Measurements from ENCODE around the gene PFDN4. TPM values are rescaled to one million over a fixed set of nuclear protein-coding genes. Genes with fewer than 3 reads are reported as not detected.
A peak's percentile ranks its signal among the peaks of the same experiment; 100 is the strongest.

Gene PFDN4, protein sequence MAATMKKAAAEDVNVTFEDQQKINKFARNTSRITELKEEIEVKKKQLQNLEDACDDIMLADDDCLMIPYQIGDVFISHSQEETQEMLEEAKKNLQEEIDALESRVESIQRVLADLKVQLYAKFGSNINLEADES
- total RNA-seq = 10 to 100 TPM; 16.5 to 48.8 TPM

DNA sequence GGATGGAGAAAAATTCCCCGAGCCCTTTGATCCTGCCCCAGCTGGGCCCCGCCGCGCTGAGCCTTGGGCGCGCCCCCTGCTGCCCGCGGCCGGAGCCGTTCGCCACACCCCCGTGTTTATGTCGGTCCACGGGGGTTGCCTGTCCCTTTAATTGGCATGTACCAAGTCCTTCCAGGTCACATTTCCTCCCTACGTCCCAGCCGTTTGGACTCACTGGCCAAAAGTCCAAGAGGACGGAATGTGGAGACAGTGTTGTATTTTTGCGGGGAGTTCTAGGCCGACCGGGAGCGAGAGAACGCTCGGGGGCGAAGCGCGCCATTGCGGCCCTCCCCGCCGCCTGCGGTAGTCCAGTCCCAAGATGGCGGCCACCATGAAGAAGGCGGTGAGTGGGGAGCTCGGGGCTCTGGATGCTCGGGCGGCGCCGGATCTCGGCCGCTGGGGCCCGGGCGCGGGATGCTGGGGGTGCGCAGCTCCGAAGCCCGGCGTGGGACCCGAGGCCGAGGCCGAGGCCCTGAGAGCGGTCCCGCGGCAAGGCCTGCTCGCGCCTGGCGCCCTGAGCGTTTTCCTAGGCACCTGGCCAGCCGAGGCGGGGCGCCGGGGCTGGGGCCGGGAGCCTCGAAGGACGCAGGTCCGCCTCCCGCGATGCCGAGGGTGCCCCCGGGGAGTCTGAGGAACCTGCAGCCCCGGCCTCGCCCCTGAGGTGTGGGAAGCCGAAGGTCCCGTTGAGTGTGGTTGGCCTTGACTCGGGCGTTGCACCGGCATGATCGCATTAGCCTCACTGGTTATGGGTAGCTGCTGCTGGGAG lies at the start of gene PFDN4:
PFDN4 (plus strand) TSS at position 345 of the 805 bp plus-strand sequence; CDS start at position 359, 14 bp downstream.
- TF ChIP-seq, protein P1, sequence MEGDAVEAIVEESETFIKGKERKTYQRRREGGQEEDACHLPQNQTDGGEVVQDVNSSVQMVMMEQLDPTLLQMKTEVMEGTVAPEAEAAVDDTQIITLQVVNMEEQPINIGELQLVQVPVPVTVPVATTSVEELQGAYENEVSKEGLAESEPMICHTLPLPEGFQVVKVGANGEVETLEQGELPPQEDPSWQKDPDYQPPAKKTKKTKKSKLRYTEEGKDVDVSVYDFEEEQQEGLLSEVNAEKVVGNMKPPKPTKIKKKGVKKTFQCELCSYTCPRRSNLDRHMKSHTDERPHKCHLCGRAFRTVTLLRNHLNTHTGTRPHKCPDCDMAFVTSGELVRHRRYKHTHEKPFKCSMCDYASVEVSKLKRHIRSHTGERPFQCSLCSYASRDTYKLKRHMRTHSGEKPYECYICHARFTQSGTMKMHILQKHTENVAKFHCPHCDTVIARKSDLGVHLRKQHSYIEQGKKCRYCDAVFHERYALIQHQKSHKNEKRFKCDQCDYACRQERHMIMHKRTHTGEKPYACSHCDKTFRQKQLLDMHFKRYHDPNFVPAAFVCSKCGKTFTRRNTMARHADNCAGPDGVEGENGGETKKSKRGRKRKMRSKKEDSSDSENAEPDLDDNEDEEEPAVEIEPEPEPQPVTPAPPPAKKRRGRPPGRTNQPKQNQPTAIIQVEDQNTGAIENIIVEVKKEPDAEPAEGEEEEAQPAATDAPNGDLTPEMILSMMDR (IDR thresholded peaks at IDR 0.05) = peak; percentile 75 to 85 (median 82)
- TF ChIP-seq POLR2A (IDR thresholded peaks at IDR 0.05) = peak in 2 of 3 donors; percentile 52 to 61

DNA sequence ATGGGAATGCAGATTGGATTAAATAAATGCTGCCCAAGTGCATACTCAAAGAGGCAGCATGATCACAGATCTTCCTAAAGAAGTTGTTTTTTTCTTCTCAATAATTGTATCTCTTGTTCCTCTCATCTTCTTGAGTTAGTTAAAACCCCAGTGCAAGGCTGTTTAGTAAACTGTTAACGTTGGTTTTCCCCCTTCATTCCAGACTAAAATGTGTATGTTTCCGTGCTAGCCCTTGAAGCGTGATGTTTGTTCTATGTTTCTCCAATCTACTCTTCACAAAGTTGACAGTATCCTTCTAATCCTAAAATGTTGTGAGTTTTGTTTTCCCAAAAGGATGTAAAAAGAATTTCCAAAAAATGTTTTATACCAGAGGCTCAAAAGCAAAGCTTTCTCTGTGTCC lies 49.7 kb upstream of the PFDN4 start:
- TF ChIP-seq POLR2A (IDR thresholded peaks at IDR 0.05) = no peak
- TF ChIP-seq, protein P1 (IDR thresholded peaks at IDR 0.05) = no peak
- no peak for ATAC-seq
- 60 to 66% methylated on average over 3 of the region's 3 CpGs for WGBS, 2 donors
- Histone ChIP-seq H3K9me3 (no peaks in the 10 kb centered on the region), H3K36me3 (replicated peaks in 1 of 2; ENCODE audit: insufficient read depth in 1 of 2, low read depth in 2 of 2) (no peaks in the 10 kb centered on the region), H3K27me3 (no peaks in the 10 kb centered on the region), H3K4me3 (no peak overlapping the region), H3K27ac (no peak overlapping the region), H3K4me1 (no peaks in the 10 kb centered on the region)
- DNase-seq = no peak
- intact Hi-C loops (cut with DNase I) = no loop called here

More for the DNA sequence above, at the start of gene PFDN4:
- peak; percentile 77 to 85 (median 81) for DNase-seq
- Histone ChIP-seq H3K4me1 (peaks cover 14% of the 10 kb centered on the region), H3K27ac (peak within 1 kb of the TSS; percentile 95 to 98 (median 96)), H3K27me3 (no peaks in the 10 kb centered on the region), H3K36me3 (replicated peaks in 1 of 2; ENCODE audit: insufficient read depth in 1 of 2, low read depth in 2 of 2) (no peaks in the 10 kb centered on the region), H3K9me3 (no peaks in the 10 kb centered on the region), H3K4me3 (peak within 1 kb of the TSS; percentile 92 to 97)
- WGBS, 2 donors = 0 to 1% methylated on average over 5 to 76 of the region's 76 CpGs
- intact Hi-C loops (cut with DNase I) = loop anchor here (5.0 kb wide), 1 partner anchor 439 kb away; no protein-coding TSS in a partner anchor
- ATAC-seq = peak; percentile 94

DNA sequence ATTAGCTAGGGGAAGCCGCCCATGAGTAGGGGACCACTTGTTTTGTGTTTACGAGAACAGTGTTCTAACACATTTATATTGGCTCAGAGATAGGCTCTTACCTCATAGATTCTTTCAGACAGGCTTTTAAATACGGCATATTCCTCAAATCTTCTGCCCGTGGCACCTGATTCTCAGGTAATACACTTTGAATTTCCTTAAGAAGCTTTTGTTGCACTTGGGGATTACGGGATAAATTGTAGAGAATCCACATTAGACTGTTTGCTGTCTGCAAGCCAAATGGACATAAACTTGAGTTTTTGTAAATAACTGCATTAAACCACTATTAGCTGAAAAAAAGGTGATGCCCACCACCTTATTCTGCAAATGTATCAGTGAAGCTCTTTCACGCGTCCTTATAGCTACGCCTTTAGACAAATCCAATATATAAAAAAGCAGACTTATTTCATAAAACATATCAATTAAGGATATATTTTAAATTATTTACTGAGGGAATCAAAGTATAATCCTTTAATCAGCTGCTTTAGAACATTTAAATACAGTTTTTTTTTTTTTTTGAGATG lies 49.0 kb upstream of the PFDN4 start:
- intact Hi-C loops (cut with DNase I) = no loop called here
- ATAC-seq (no peak), DNase-seq (no peak)
- no peaks in the 10 kb centered on the region for H3K36me3 ChIP-seq (replicated peaks in 1 of 2; ENCODE audit: insufficient read depth in 1 of 2, low read depth in 2 of 2)
- H3K27ac ChIP-seq = no peak overlapping the region
- no peak overlapping the region for H3K4me3 ChIP-seq
- WGBS, 2 donors = 69 to 76% methylated on average over 8 of the region's 8 CpGs
- TF ChIP-seq, protein P1 (IDR thresholded peaks at IDR 0.05) = no peak
- TF ChIP-seq POLR2A (IDR thresholded peaks at IDR 0.05) = no peak
- no peaks in the 10 kb centered on the region for H3K9me3 ChIP-seq
- H3K27me3 ChIP-seq = no peaks in the 10 kb centered on the region
- no peaks in the 10 kb centered on the region for H3K4me1 ChIP-seq

DNA sequence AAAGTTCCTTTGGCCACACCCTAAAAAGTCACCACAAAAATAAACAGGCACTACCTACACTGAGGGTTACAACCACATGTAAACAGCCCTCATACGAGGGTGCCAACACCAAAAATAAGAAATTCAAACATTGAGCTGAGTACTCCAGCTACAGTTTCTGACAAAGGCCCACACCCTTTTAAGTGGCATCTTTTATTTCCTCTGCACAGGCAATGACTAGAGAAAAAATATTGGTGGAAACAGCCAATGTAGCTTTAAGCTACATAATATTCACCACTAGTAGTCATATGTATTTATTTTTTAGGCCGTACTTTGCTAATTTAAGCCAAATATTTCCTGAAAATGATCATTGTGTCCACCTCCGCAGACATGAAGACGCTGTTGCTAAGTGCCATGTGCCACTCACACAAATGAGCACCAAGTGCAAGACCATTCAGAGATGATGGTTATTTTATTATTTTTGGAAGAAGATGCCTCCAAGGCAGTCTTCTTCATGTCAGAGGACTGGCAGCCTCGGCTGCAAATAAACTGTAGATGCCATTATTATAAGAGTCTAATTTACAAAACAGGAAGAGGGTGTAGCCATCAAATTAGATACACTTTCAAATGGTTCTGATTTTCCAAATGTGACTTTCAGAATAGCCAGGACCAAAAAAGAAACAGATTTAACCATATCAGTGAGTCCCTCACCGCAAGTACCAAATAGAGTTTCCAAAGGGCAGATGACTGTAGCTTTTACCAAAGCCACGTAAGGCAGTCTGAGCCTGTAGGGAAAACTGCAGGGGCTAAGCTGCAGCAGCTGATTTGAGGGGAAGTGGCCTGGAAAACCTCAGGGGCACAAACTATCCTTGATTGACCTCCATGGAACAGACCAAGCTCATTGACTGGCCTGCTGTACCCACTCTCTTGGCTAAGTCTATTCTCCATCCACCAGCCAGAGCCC lies 47.6 kb upstream of the PFDN4 start:
- Histone ChIP-seq H3K27me3 (no peaks in the 10 kb centered on the region), H3K9me3 (no peaks in the 10 kb centered on the region), H3K36me3 (replicated peaks in 1 of 2; ENCODE audit: insufficient read depth in 1 of 2, low read depth in 2 of 2) (no peaks in the 10 kb centered on the region), H3K4me1 (no peaks in the 10 kb centered on the region), H3K4me3 (no peak overlapping the region), H3K27ac (no peak overlapping the region)
- ATAC-seq (no peak), DNase-seq (no peak)
- 71 to 74% methylated on average over 7 of the region's 7 CpGs for WGBS, 2 donors
- intact Hi-C loops (cut with DNase I) = no loop called here
- no peak for TF ChIP-seq POLR2A (IDR thresholded peaks at IDR 0.05)
- TF ChIP-seq, protein P1 (IDR thresholded peaks at IDR 0.05) = no peak
